Stomach (tissue), 4 donors: ENCODE results near the gene IPCEF1.
"Not testable (repeated sequence)": the region's sequence is repeated elsewhere in the genome, so short reads cannot be mapped to it uniquely, and the experiment has no call there.

Source experiments
- CTCF ChIP-seq, 7 experiments: fragments of 450-650 bp in 4 of 7; fragments of 200-600 bp in 3 of 7; sonication (generic) in 3 of 7; IDR thresholded peaks; one replicate each; pipeline ENCODE4 v1.5.1; 2016 to 2019; ENCODE audit warnings: antibody characterized with exemption in 7 of 7, control low read depth in 2 of 7, mild to moderate bottlenecking in 1 of 7
- EP300 ChIP-seq: sonication (generic); formaldehyde crosslinking; IDR thresholded peaks from one replicate; pipeline ENCODE4 v1.6.1; 2017; ENCODE audit warnings: antibody characterized with exemption
- POLR2A ChIP-seq, 4 donors: fragments of 450-650 bp; IDR thresholded peaks; one replicate each; pipeline ENCODE4 v1.6.1; 2016; ENCODE audit warnings: antibody characterized with exemption in 4 of 4, control low read depth in 2 of 4, mild to moderate bottlenecking in 1 of 4, moderate library complexity in 1 of 4
- POLR2AphosphoS5 ChIP-seq, 3 donors: sonication (generic); formaldehyde crosslinking; IDR thresholded peaks; one replicate each; pipeline ENCODE4 v1.6.1; 2016; ENCODE audit warnings: antibody characterized with exemption in 3 of 3

- not testable (repeated sequence) for TF ChIP-seq CTCF (IDR thresholded peaks at IDR 0.05); POLR2AphosphoS5 (IDR thresholded peaks at IDR 0.05); POLR2A (IDR thresholded peaks at IDR 0.05); EP300
Measured at GRCh38 chr6:154334147-154334546, 22.5 kb downstream of the IPCEF1 start.
